CD4-positive, alpha-beta T cell treated with Interleukin-15 for 4 hours (primary cell): Measurements from ENCODE around the gene PDZK1IP1.
"Not testable (repeated sequence)": the region's sequence is repeated elsewhere in the genome, so short reads cannot be mapped to it uniquely, and the experiment has no call there.

Experiments used
- DNase-seq: peaks from one replicate; pipeline ENCODE4 v3.0.0-alpha.2; 2020; ENCODE audit warnings: low spot score

PDZK1IP1 gene

DNA sequence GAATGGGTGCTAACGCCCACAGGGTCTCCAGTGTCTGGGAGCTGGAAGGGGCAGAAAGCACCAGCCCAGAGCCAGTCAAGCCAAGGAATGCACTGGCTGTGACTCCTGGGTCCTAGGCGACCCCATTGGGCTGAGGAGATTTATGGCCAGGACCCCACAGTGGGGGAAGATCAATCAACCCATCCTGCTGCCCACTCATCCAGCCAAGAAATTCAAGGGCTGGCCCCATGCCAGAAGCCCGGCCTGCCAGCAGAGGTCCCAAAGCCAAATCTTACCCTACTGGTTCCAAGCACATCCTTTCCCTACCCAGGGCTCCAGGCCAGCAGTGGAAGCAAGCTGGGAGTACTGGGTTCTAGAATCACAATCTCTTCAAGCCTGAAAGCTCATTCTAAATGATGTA, 6.8 kb upstream of the PDZK1IP1 start:
- no peak for DNase-seq

DNA sequence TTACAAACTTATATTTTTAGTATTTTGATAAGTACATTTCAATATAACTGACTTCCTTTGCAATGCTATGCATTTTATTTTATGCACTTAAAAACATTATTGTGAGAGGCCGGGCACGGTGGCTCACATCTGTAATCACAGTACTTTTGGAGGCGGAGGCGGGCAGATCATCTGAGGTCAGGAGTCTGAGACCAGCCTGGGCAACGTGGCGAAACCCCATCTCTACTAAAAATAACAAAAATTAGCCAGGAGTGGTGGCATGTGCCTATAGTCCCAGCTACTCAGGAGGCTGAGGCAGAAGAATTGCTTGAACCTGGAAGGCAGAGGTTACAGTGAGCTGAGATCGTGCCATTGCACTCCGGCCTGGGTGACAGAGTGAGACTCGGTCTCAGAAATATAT, 6.1 kb upstream of the PDZK1IP1 start:
- DNase-seq: not testable (repeated sequence)

DNA sequence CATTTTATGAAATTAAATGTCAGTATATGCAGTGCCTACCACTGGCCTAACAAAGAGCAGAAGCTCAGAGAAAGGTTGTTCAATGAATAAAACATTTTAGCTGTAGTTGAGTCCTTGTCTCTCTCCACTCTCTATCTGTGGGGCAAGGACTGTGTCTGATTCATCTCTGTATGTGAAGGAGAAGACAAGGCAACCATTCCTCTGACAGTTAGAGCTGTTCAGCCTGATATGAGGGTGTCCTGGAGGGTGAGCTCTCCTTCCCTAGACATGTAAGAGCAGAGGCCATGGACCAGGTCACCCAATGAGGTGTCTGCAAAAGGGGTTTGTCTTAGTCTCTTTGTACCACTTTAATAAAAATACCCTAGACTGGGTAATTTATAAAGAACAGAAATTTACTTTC, 4.5 kb upstream of the PDZK1IP1 start:
- DNase-seq: no peak

DNA sequence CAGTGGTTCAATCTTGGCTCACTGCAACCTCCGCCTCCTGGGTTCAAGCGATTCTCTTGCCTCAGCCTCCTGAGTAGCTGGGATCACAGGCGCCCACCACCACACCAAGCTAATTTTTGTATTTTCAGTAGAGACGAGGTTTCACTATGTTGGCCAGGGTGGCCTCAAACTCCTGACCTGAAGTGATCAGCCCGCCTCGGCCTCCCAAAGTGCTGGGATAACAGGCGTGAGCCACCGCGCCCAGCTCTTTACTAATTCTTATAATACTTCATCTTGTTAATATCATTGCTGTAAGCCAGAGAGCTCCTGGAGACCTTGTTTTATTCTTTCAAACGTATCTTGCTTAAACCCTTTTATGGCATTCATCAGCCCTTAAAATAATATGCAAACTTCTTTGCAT, 3.7 kb upstream of the PDZK1IP1 start:
- DNase-seq: not testable (repeated sequence)

DNA sequence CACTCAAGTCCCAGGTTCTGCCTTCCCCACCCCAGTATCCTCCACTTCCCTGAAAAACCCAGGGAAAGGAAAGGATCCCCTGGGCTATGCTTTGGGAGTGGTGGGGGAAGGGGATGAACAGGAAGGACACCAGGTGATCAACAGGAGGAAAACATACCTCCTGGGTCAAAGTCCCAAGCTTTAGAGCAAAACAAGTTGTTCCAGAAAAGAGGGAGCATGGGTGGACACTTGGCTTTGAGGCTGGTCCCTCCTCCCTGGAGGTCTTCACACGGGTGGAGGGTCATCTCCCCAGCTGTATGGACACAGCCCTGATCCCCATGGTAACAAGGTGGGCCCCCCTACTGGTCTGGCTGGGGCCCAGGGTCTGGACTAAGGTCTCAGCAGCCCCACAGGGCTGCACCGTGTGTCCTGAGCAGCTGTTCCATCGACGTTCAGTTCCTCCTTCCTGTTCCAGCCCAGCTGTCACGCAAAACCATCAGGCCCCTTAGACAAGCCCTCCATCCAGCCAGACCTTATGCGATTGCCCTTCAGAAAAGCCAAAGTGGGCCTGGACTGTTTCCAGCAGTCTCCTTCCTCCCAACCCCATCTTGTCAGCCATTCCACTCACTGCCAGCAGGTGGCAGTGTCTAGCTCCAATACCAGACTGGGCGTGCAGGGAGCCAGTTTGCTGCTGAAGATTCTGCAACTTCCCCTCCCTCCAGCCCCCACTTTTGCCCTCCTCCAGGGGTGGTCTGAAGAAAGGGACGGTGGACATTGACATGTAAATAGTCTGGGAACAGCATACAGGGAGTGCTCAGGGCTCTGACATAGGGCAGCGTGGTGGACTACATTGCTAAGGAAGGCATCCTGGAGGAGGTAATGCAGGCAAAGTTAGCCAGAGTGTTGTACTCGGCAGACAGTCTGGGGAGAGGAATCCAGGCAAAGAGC, 2.9 kb upstream of the PDZK1IP1 start:
- peak; percentile 64 for DNase-seq

DNA sequence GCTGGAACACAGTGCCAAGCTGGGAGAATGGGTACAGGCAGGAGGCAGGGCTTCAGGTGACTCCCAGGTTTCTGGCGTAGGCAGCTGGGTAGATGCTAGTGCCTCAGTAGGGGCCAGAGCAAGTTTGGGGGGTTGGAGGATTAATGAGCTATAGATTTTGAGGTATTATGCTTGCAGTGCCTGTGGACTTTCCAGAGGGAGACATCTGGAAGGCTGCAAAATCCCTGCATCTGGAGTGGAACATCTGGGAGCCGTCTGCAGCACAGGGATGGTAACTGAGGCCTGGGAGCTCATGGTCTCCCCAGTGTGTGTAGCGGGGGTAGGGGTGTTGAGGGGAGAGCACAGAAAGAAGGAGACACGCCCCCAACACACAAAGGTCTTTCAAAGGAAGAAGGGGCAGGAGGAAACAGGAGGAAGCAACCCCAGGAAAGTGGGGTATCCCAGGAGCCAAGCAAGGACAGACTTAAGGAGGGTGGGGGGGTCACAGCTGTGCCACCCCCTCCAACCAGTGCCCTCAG, 2.2 kb upstream of the PDZK1IP1 start:
- DNase-seq: no peak

DNA sequence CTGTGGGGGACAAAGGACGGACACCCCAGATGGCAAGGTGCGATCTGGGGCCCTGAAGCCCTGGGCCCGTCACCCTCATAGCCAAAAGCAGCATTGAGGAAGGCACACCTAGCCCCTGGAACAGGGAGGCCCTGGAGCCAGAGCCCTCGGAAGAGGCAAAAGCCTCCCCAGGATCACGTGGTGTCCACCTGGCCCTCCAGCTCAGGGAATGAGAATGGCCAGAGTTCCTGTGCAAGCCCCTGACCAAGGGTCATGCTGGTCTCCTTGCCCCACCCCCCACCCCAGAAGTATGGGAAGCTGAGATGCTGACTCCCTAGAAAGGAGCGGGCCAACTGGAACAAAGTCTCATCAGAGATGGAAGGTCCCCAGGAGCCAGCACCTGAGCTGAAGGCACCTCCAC, 1.0 kb upstream of the PDZK1IP1 start:
- DNase-seq: no peak

DNA sequence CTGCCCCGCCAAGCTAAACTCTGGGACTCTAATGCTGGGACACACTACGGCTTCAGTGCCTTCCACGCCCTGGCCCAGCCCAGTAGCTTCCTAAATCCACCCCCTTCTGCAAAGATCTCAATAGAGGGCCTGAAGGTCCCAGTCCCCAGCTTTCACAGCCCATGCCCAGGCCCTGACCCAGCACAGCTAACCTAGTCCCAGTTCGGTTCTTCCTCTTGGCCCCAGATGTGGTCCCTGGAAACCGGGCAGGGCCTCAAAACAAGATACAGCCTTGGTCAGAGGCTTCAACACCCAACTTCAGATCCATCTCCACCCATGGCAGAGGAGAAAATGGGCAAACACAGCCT, 646 bp upstream of the PDZK1IP1 start:
- no peak for DNase-seq

DNA sequence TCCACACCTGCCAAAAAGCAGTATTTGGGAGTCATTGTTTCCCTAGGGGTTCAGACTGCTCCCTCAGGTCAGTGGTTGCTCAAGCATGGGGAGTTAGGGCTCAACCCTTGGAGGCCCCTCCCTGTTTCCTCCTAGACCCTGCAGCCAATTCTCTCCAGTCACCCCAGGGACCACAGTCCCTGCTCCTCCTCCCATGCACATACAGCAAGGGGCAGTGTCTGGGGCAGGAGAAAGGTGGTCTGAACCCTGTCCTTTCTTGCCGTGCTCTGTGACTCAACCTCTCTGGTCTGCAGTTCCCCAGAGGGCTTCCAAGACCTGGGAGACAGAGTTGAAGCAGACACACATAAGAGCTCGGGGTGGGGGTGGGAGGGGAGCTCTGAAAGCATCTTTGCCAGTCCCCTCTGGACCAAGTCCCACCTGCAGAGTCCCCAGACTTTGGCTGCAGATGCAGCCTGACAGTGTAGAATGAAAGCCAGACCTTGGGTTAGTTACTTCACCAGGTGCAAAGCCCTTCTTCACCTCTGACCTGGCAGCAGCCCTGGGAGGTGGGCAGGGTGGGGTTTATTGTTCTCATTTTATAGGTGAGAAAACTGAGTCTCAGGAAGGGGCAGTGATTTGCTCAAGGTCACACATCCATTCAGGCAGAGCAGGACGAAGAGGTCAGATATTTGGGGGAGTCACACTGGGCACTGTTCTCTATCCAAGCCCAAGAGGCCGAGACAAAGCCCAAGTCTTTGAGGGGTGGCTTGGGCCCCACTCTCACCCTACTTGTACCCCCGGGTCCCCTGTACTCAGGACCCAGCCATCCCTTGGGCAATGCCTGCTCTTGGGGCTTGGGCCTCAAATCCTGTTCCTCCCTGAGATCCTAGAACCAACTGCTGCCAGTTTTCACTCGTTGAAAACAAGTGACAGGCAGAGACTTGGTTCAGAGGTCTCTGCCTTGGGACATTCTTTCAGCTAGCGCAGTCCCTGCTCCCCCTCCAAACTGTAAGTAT, 748 bp downstream of the PDZK1IP1 start:
- DNase-seq: no peak

DNA sequence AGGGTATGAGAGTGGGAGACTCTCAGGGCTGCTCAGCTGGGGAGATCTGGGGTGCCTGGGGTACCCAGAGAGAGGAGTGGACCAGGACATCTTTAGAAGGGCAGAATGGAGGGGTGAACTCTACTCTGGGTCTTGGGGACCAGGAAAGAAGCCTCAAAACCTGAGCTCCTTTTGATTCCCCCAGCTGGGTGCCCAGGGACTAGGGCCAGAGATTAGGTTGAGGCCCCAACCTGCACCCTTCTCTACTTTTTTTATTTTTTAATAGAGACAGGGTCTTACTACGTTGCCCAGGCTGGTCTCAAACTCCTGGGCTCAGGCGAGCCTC, 1.9 kb downstream of the PDZK1IP1 start:
- DNase-seq: no peak

DNA sequence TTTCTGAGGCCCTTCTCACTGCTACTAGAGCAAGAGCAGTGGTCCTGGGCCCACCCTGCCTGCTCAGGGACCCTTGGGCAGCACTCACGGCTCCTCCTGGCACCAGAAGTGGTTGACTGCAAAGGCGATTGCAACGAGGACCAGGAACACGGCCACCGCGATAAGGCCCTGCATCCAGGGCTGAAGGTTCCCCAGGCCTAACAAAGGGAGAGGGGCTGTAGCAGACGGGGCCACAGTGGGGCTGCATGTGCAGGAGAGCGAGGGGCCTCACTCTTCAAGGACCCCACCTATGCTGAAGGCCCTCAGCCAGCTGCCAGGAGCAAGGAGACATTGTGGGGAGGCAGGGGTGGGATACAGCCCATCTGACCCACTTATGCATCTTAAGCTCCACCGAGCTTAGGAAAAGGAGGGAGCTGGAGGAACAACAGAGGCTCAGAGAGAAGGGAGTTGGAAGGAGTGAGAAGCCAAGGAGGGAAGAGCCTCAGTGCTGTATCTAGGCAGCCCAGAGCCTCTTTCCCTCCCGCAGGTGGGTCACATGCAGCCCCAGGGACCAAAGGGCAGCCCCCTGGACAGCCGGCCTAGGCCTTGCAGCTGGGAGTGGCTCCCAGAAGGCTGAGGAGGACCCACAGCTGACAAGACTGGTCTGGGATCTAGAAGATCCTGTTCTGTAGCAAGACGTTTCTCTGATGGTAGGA, 2.5 kb downstream of the PDZK1IP1 start:
- DNase-seq: no peak

DNA sequence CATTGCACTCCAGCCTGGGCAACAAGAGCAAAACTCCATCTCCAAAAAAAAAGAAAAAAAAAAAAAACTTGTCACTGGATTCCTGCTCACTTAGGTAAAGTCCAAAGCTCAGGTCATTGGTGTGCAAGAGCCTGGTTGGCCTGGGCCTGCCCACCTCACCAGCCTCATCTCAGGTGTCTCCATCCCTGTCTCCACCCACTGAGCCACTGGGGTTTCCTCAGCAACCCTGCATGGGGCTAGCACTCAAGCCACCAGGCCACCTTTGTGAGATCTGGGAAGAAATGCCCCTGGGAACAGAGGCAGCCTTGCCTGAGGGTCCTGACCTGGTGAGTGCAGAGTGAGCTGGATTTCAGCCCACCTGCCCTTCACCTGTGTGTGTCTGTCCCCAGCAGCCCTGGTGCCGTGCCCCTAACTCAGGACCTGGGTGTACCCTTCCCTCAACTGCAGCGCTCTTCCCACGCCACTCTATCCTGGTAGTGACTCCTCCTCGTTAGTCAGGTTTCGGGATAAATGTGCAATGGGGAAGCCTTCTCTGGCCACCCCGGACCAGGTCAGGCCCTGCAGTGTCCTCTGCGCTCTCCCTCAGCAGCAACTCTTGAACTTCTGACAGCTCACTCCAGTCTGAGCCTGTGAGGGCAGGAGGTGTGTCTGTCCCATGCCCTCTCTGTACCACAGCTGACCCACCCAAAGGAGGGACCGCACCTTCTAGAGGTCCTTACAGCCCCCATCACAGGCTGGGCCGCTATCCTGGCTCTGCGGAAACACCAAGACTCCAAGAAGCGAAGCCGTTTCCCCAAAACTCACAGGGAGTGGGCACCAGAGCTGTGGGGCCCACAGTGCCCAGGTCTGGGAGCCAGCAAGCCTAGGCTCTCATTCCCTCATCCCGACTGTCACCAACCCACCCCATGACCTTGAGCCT, 3.3 kb downstream of the PDZK1IP1 start:
- DNase-seq: no peak

DNA sequence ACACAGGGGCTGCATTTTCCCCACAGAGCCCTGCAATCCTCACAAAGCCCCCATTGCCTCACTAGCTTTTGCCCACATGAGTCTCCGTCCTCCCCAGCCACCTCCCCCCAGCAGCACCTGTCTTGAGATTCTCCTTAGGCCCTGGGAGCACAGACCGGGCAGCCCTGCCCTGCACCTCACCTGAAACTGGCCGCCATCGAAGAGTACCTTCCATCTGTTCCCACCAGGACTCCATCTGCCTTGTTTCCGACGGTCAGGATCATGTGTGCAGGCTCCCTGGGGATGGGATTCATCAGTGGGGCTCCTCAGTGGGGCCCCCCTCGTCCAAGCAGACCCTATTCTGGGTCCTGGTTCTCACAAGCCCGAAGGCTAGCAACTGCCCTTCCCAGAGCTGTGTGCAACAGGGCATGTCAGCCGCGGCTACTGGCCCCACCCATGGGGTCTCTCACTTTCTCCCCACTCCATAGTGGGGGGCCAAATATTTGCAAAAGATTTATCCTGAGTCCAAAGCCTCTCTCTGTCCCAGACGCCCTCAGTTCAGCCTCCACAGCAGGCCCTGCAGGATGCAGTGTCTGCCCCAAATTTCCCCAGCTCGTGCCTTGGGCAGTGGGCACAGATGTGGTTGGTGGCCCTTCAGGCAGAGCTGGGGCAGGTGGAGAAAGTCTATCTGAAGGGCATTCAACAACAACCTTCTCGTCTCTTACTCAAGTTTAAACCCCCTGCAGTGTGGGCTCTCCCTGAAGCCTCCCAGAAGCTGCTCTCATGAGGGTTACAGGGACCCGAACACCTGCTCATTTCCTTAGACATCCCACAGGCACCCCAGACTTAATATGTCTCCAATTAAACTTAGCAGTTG, 4.8 kb downstream of the PDZK1IP1 start:
- DNase-seq: no peak

DNA sequence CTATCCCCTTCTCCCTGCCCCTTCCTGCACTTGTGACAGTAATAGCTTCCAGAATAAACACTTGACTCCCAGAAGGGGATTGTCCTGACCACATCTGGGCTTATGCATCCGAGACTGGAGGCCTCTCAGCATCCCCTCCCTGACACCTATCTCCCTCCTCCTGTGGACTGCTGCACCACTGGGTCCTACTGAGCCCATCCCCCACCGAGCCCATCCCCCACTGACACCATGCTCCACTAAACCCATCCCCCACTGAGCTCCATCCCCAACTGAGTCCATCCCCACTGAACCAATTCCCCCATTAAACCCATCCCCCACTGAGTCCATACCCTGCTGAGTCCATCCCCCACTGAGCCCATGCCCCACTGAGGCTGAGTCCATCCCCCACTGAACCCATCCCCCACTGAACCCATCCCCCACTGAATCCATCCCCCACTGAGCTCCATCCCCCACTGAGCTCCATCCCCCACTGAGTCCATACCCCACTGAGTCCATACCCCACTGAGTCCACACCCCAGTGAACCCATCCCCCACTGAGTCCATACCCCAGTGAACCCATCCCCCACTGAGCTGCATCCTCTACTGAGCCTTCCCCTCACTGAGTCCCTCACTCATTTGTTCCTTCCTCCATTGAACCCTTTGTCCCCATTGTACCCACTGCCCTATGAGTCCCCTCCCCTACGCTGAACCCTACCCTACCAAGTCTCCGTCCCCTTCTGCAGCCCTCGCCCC, 5.6 kb downstream of the PDZK1IP1 start:
- no peak for DNase-seq

DNA sequence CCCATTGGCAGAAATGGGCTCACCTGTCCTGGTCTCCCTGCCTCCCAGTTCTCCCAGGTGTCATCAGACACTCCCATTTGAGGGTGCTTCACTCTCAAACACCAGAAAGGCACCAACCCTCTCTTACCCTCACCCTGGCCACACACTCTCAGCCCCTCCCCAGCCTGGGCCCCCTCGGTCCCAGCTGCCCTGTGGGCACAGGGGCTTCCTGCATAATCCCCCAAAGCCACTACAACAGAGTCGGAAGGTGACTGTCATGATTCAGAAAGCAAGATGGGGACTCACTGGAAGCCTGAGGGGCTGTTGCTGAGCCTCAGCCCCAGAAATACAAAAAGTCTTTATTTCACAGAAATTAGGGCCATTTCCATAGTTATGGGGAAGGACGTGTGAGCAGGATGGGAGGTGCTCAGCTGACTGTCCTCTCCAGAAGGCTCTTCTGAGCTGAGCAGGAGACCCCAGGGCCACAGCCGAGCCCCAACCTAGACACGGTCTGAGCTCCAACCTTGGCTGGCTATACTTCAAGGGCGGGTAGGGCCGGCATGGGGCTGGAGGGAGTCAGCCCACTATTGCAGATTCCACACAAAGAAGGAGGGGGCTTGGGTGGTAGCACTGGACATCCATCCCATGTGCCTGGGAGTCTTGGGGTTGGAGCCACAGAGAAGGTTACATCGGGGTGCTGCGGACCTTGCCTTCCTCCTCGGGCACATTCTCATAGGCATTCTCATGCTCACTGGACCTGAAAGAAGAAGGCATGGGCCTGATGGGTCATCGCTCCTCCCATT, 6.3 kb downstream of the PDZK1IP1 start:
- no peak for DNase-seq

DNA sequence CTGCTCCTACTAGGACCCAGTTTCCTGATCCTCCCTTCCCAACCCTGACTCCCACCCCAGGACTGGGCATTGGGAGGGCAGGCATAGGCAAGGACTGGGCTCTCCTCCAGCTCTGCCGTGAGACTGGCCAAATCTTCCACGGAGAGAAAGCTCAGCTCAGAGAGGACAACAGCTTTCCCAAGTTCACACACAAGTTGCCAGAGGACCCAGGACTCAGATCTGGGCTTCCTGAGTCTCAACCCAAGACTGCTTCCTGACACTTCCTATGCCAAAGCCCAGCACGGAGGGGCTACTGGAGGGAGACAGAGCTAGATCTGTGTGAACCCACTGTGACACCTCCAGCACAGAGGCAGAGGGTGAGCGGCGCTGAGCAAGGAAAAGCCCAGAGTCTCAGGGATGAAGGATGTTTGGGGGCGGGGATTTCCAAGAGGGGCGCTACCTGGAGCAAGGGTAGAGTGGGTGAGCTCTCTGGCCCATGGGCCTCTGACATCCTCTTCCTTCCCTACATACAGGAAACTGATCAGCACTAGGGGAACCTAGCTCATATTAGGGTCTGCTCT, 7.1 kb downstream of the PDZK1IP1 start:
- no peak for DNase-seq

DNA sequence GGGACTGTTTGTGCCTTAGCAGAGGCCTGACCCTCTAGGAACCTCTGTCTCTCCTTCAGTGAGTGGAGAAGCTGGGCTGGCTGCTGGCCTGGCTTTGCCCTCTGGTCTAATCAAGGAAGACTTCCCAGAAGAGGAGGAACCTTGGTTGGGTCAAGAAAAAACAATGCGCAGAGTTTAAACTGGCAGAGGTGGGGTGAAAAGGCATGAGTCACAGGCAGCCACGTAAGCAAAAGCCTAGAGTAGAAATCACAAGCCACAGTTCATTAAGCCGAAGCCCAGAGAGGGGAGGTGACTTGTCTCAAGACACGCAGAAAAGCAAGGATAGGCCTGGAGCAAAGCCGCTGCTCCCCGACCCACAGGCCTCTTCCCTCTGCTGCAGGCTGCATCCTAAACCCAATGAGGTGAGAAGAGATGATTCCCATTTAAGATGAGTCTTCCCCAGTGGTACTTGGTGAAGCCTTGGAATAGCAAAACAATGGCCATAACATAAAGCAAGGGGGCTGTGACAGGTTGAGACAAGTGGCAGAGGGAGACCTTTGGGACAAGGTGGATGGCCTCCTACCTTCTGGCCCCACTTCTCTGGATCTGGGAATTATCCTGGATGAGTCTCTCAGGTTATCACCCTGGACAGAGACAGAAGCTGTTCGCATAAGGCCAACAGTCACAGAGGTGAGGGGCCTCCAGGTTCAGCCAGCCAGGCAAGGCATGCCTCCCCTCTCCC, 7.7 kb downstream of the PDZK1IP1 start:
- no peak for DNase-seq
